ENCODE data around the gene ZNF263. TPM values are rescaled to one million over a fixed set of nuclear protein-coding genes. Genes with fewer than 3 reads are reported as not detected.

Gene ZNF263
- total and polyA plus RNA-seq, 2 donors (not counting 1 experiment from before 2014, with no cell fraction given), result 24.7 to 46.0 TPM

- Histone ChIP-seq H3K9ac (ENCODE audit: low read length) (no peak overlapping the region), H3K4me3 (ENCODE audit: control extremely low read depth in 1 of 5, extremely low read depth in 1 of 5, insufficient read depth in 1 of 5, low read depth in 2 of 5, low read length in 4 of 5) (no peak overlapping the region), H3K27me3 (replicated peaks in 1 of 4; ENCODE audit: control extremely low read depth in 1 of 4, control insufficient read depth in 3 of 4, insufficient read depth in 4 of 4, low read length in 3 of 4) (no peaks in the 10 kb centered on the region), H4K20me1 (ENCODE audit: control insufficient read depth, insufficient read depth, low read length, poor library complexity, severe bottlenecking) (peaks cover 20% of the 10 kb centered on the region), H3K79me2 (ENCODE audit: control insufficient read depth, insufficient read depth, low read length) (peaks cover 37% of the 10 kb centered on the region), H3K4me1 (ENCODE audit: control insufficient read depth in 2 of 2, insufficient read depth in 2 of 2, low read length in 2 of 2) (no peaks in the 10 kb centered on the region), H3K4me2 (replicated peaks; ENCODE audit: low read depth, low read length, poor library complexity, severe bottlenecking) (no peak overlapping the region), H3K9me3 (ENCODE audit: control extremely low read depth in 1 of 3, control insufficient read depth in 2 of 3, insufficient read depth in 1 of 3, low read length in 2 of 3) (peaks cover 6 to 60% (median 56%) of the 10 kb centered on the region in 3 donors), H3K27ac (ENCODE audit: low read length in 2 of 2) (no peak overlapping the region), H3K36me3 (replicated peaks in 1 of 2; ENCODE audit: control extremely low read depth in 1 of 2, control insufficient read depth in 1 of 2, extremely low read depth in 1 of 2, insufficient read depth in 2 of 2, low read length in 1 of 2) (peaks cover 17 to 41% of the 10 kb centered on the region in 2 experiments), H2AFZ (ENCODE audit: insufficient read depth, low read depth, low read length, poor library complexity, severe bottlenecking) (no peak overlapping the region)
- WGBS (ENCODE audit: insufficient coverage), result 100% methylated on average over 2 of the region's 3 CpGs
- no peak overlapping the region for H3K27ac Mint-ChIP-seq
- peaks cover 13% of the 10 kb centered on the region for H3K9me3 Mint-ChIP-seq (ENCODE audit: insufficient read depth)
- CTCF ChIA-PET, result no interaction called here
- TF ChIP-seq EZH2 (IDR thresholded peaks at IDR 0.05; ENCODE audit: borderline replicate concordance, insufficient read depth, low read depth, low read length, poor library complexity, severe bottlenecking), result no peak
- no peak for TF ChIP-seq CTCF (IDR thresholded peaks at IDR 0.05)
- no peaks in the 10 kb centered on the region for H3K27me3 Mint-ChIP-seq
- intact Hi-C loops (cut with micrococcal nuclease), result no loop called here
- DNase-seq (no peak), ATAC-seq (ENCODE audit: low read depth) (no peak)
- POLR2A ChIA-PET, result no interaction called here
- no peak overlapping the region for H3K4me3 Mint-ChIP-seq
- H3K4me1 Mint-ChIP-seq, result peaks cover 8% of the 10 kb centered on the region
Measured at GRCh38 chr16:3292604-3293003, 9.3 kb downstream of the ZNF263 start.

- Histone ChIP-seq H2AFZ (ENCODE audit: insufficient read depth, low read depth, low read length, poor library complexity, severe bottlenecking) (no peak overlapping the region), H3K79me2 (ENCODE audit: control insufficient read depth, insufficient read depth, low read length) (peaks cover 15% of the 10 kb centered on the region), H3K36me3 (replicated peaks in 1 of 2; ENCODE audit: control extremely low read depth in 1 of 2, control insufficient read depth in 1 of 2, extremely low read depth in 1 of 2, insufficient read depth in 2 of 2, low read length in 1 of 2) (peaks cover 12 to 24% of the 10 kb centered on the region in 2 experiments), H3K9me3 (ENCODE audit: control extremely low read depth in 1 of 3, control insufficient read depth in 2 of 3, insufficient read depth in 1 of 3, low read length in 2 of 3) (peaks cover 12 to 47% (median 42%) of the 10 kb centered on the region in 3 donors), H3K4me1 (ENCODE audit: control insufficient read depth in 2 of 2, insufficient read depth in 2 of 2, low read length in 2 of 2) (no peaks in the 10 kb centered on the region), H3K27me3 (replicated peaks in 1 of 4; ENCODE audit: control extremely low read depth in 1 of 4, control insufficient read depth in 3 of 4, insufficient read depth in 4 of 4, low read length in 3 of 4) (no peaks in the 10 kb centered on the region), H3K9ac (ENCODE audit: low read length) (no peak overlapping the region), H4K20me1 (ENCODE audit: control insufficient read depth, insufficient read depth, low read length, poor library complexity, severe bottlenecking) (peaks cover 5% of the 10 kb centered on the region), H3K4me2 (replicated peaks; ENCODE audit: low read depth, low read length, poor library complexity, severe bottlenecking) (no peak overlapping the region), H3K27ac (ENCODE audit: low read length in 2 of 2) (no peak overlapping the region), H3K4me3 (ENCODE audit: control extremely low read depth in 1 of 5, extremely low read depth in 1 of 5, insufficient read depth in 1 of 5, low read depth in 2 of 5, low read length in 4 of 5) (no peak overlapping the region)
- CTCF ChIA-PET, result no interaction called here
- peaks cover 13% of the 10 kb centered on the region for H3K9me3 Mint-ChIP-seq (ENCODE audit: insufficient read depth)
- ATAC-seq (ENCODE audit: low read depth) (no peak), DNase-seq (no peak)
- no peak overlapping the region for H3K4me3 Mint-ChIP-seq
- H3K27me3 Mint-ChIP-seq, result no peaks in the 10 kb centered on the region
- intact Hi-C loops (cut with micrococcal nuclease), result no loop called here
- TF ChIP-seq CTCF (IDR thresholded peaks at IDR 0.05) (no peak), EZH2 (IDR thresholded peaks at IDR 0.05; ENCODE audit: borderline replicate concordance, insufficient read depth, low read depth, low read length, poor library complexity, severe bottlenecking) (no peak)
- 77% methylated on average over 45 of the region's 45 CpGs for WGBS (ENCODE audit: insufficient coverage)
- no peak overlapping the region for H3K27ac Mint-ChIP-seq
- POLR2A ChIA-PET, result no interaction called here
- H3K4me1 Mint-ChIP-seq, result peaks cover 8% of the 10 kb centered on the region
Measured at GRCh38 chr16:3295209-3295608, 11.9 kb downstream of the ZNF263 start.
